Caco-2 (cell line): ENCODE data around the gene UHMK1. TPM values are rescaled to one million over a fixed set of nuclear protein-coding genes. Genes with fewer than 3 reads are reported as not detected.

Experiments
- BruUV-seq: library from RNA; stranded (reverse); fragments of 400-500 nt; replicated peaks from 2 replicates; lab custom pipeline; 2021; lab: Mats Ljungman, UMichigan
- CTCF ChIA-PET: fragments of 300-600 bp; sonication (Branson Sonifier 250); formaldehyde crosslinking; loops from one replicate; lab custom pipeline; 2022; ENCODE audit warnings: antibody characterized with exemption; lab: Charles Lee
- POLR2A ChIA-PET: fragments of 300-600 bp; sonication (Branson Sonifier 250); formaldehyde crosslinking; loops from one replicate; lab custom pipeline; 2022; ENCODE audit warnings: antibody characterized with exemption; lab: Charles Lee
- DNase-seq, 2 experiments: peaks; one replicate each; pipeline versions ENCODE4 v3.0.0 to v3.0.0-alpha.2; 2020 to 2022
- H3K27me3 ChIP-seq: replicated peaks from 2 replicates; pipeline ENCODE4 v1.6.0; 2011; ENCODE audit warnings: low read length; ENCODE audit not compliant: control insufficient read depth, insufficient read depth
- H3K36me3 ChIP-seq: 2 replicates; pipeline ENCODE4 v1.5.1; 2011; ENCODE audit warnings: low read length; ENCODE audit not compliant: control insufficient read depth, insufficient read depth
- H3K4me1 ChIP-seq: fragments of 250-450 bp; sonication (Bioruptor Pico); 2 replicates; pipeline ENCODE4 v1.5.1; 2020; ENCODE audit warnings: mild to moderate bottlenecking
- H3K4me3 ChIP-seq: 2 replicates; pipeline ENCODE4 v1.5.1; 2011; ENCODE audit warnings: low read depth, mild to moderate bottlenecking, control low read depth, low read length
- H3K9me3 ChIP-seq: fragments of 250-450 bp; sonication (Bioruptor Pico); 2 replicates; pipeline ENCODE4 v1.5.1; 2020; ENCODE audit warnings: mild to moderate bottlenecking, moderate library complexity
- H3K27ac Mint-ChIP-seq: one replicate; pipeline ENCODE4 v1.8.0; 2022; ENCODE audit warnings: mixed read lengths; ENCODE audit not compliant: unreplicated experiment
- H3K27me3 Mint-ChIP-seq: one replicate; pipeline ENCODE4 v1.8.0; 2022; ENCODE audit warnings: mixed read lengths; ENCODE audit not compliant: insufficient read depth, unreplicated experiment
- H3K36me3 Mint-ChIP-seq: one replicate; pipeline ENCODE4 v1.8.0; 2022; ENCODE audit warnings: mild to moderate bottlenecking, mixed read lengths; ENCODE audit not compliant: insufficient read depth, unreplicated experiment
- H3K4me1 Mint-ChIP-seq: one replicate; pipeline ENCODE4 v1.8.0; 2022; ENCODE audit warnings: low read depth, mixed read lengths; ENCODE audit not compliant: unreplicated experiment
- H3K4me3 Mint-ChIP-seq: one replicate; pipeline ENCODE4 v1.8.0; 2022; ENCODE audit warnings: mild to moderate bottlenecking, moderate library complexity, mixed read lengths; ENCODE audit not compliant: unreplicated experiment
- H3K9me3 Mint-ChIP-seq: one replicate; pipeline ENCODE4 v1.8.0; 2022; ENCODE audit warnings: mixed read lengths; ENCODE audit not compliant: unreplicated experiment
- CTCF ChIP-seq, 2 experiments: fragments of 200-600 bp in 1 of 2; IDR thresholded peaks; 1 replicate in 1 of 2; 2 replicates in 1 of 2; pipeline versions ENCODE4 v1.5.1 to v1.8.0; 2011 to 2022; ENCODE audit warnings: antibody characterized with exemption in 1 of 2, control low read depth in 1 of 2, inconsistent platforms in 1 of 2, low read depth in 1 of 2, low read length in 1 of 2, mild to moderate bottlenecking in 1 of 2, moderate library complexity in 1 of 2; ENCODE audit not compliant: insufficient read depth in 1 of 2, severe bottlenecking in 1 of 2, unreplicated experiment in 1 of 2
- intact Hi-C: fragments of 100-400 bp; cut with micrococcal nuclease; formaldehyde crosslinking; loops from one replicate; pipeline ENCODE4 v1.10.0; 2022; ENCODE audit not compliant: unreplicated experiment
- total RNA-seq: library from RNA; stranded (reverse); gene quantifications from 2 replicates; pipeline ENCODE4 v1.2.3, GENCODE V29; 2022

UHMK1 gene
- total RNA-seq, 1 experiment from 2014 or later = 24.9 TPM

GRCh38 chr1:162470216-162470615 lies 27.4 kb upstream of the UHMK1 start:
- no TSS peak for BruUV-seq
- Histone ChIP-seq H3K4me1 (no peaks in the 10 kb centered on the region), H3K4me3 (no peak overlapping the region), H3K9me3 (no peaks in the 10 kb centered on the region), H3K27me3 (no peaks in the 10 kb centered on the region), H3K36me3 (no peaks in the 10 kb centered on the region)
- intact Hi-C loops = no loop called here
- POLR2A ChIA-PET = no interaction called here
- peaks cover 9% of the 10 kb centered on the region for H3K9me3 Mint-ChIP-seq
- TF ChIP-seq CTCF (IDR thresholded peaks at IDR 0.05; ENCODE audit: insufficient read depth in 1 of 2, low read depth in 1 of 2, low read length in 1 of 2, severe bottlenecking in 1 of 2, unreplicated experiment in 1 of 2) = no peak
- CTCF ChIA-PET = no interaction called here
- H3K36me3 Mint-ChIP-seq = no peaks in the 10 kb centered on the region
- no peaks in the 10 kb centered on the region for H3K4me1 Mint-ChIP-seq
- no peak overlapping the region for H3K27ac Mint-ChIP-seq
- H3K27me3 Mint-ChIP-seq = peaks cover 4% of the 10 kb centered on the region
- no peak for DNase-seq
- no peak overlapping the region for H3K4me3 Mint-ChIP-seq

- POLR2A ChIA-PET = no interaction called here
- H3K4me3 Mint-ChIP-seq = no peak overlapping the region
- H3K36me3 ChIP-seq = no peaks in the 10 kb centered on the region
- no peaks in the 10 kb centered on the region for H3K27me3 ChIP-seq
- peaks cover 2% of the 10 kb centered on the region; the same call in 1 of the 2 replicates for H3K9me3 ChIP-seq
- no peaks in the 10 kb centered on the region for H3K36me3 Mint-ChIP-seq
- peaks cover 9% of the 10 kb centered on the region for H3K9me3 Mint-ChIP-seq
- no peak overlapping the region for H3K4me3 ChIP-seq
- BruUV-seq = no TSS peak
- CTCF ChIA-PET = no interaction called here
- no peak overlapping the region for H3K27ac Mint-ChIP-seq
- TF ChIP-seq CTCF (IDR thresholded peaks at IDR 0.05; ENCODE audit: insufficient read depth in 1 of 2, low read depth in 1 of 2, low read length in 1 of 2, severe bottlenecking in 1 of 2, unreplicated experiment in 1 of 2) = no peak
- H3K27me3 Mint-ChIP-seq = peaks cover 4% of the 10 kb centered on the region
- H3K4me1 Mint-ChIP-seq = no peaks in the 10 kb centered on the region
- intact Hi-C loops = no loop called here
- no peak for DNase-seq
- no peaks in the 10 kb centered on the region for H3K4me1 ChIP-seq
These were observed 26.2 kb upstream of the UHMK1 start for GRCh38 chr1:162471290-162471853.

- no peaks in the 10 kb centered on the region for H3K4me1 Mint-ChIP-seq
- DNase-seq = no peak
- no peak for TF ChIP-seq CTCF (IDR thresholded peaks at IDR 0.05; ENCODE audit: insufficient read depth in 1 of 2, low read depth in 1 of 2, low read length in 1 of 2, severe bottlenecking in 1 of 2, unreplicated experiment in 1 of 2)
- no peaks in the 10 kb centered on the region for H3K36me3 ChIP-seq
- H3K4me3 Mint-ChIP-seq = no peak overlapping the region
- no peaks in the 10 kb centered on the region for H3K9me3 Mint-ChIP-seq
- no peak overlapping the region for H3K27ac Mint-ChIP-seq
- intact Hi-C loops = no loop called here
- no TSS peak for BruUV-seq
- ChIA-PET POLR2A (no interaction called here), CTCF (no interaction called here)
- no peaks in the 10 kb centered on the region for H3K4me1 ChIP-seq
- H3K9me3 ChIP-seq = peaks cover 6% of the 10 kb centered on the region; the same call in 1 of the 2 replicates
- H3K4me3 ChIP-seq = no peak overlapping the region
- H3K27me3 Mint-ChIP-seq = peaks cover 9% of the 10 kb centered on the region
- no peaks in the 10 kb centered on the region for H3K27me3 ChIP-seq
- no peaks in the 10 kb centered on the region for H3K36me3 Mint-ChIP-seq
These were observed 22.5 kb upstream of the UHMK1 start for GRCh38 chr1:162475089-162475488.
